GM10248 (cell line): Measurements from ENCODE around the gene TARS2.

ENCODE experiments used
- CTCF ChIA-PET: fragments of 300-600 bp; sonication (Branson Sonifier 250); formaldehyde crosslinking; extraction: SDS; loops from one replicate; lab custom pipeline; 2021; ENCODE audit warnings: antibody characterized with exemption; lab: Yijun Ruan, JAX
- POLR2A ChIA-PET: fragments of 350-650 bp; sonication (Branson Sonifier 250); formaldehyde crosslinking; extraction: SDS; loops from one replicate; lab custom pipeline; 2020; ENCODE audit warnings: antibody characterized with exemption; lab: Yijun Ruan, JAX
- DNase-seq: peaks from one replicate; pipeline ENCODE4 v3.0.0; 2012; ENCODE audit errors: extremely low spot score
- CTCF ChIP-seq: IDR thresholded peaks from 2 replicates; pipeline ENCODE4 v1.5.1; 2012; ENCODE audit warnings: mild to moderate bottlenecking, low read depth; ENCODE audit errors: extremely low read depth, missing control alignments, control extremely low read depth

TARS2 gene

GRCh38 chr1:150551784-150552127, 64.5 kb downstream of the TARS2 start:
- no peak for DNase-seq
- TF ChIP-seq CTCF, result no peak
- ChIA-PET CTCF (interaction anchor here (1.0 to 9.0 kb wide), 4 partner anchors 9 to 298 kb away, joined by 3 to 100 read pairs (median 25); partner anchors contain the start of gene TARS2), POLR2A (interaction anchor here (0.5 to 1.2 kb wide), 3 partner anchors 10 to 473 kb away, joined by 3 to 6 read pairs (median 4); no protein-coding TSS in a partner anchor)

- ChIA-PET CTCF (interaction anchor here (1.0 to 9.0 kb wide), 4 partner anchors 9 to 298 kb away, joined by 3 to 100 read pairs (median 25); partner anchors contain the start of gene TARS2), POLR2A (interaction anchor here (0.6 to 1.2 kb wide), 2 partner anchors 10 to 53 kb away, joined by 3 to 6 read pairs; no protein-coding TSS in a partner anchor)
- no peak for DNase-seq
- TF ChIP-seq CTCF, result no peak
These were observed 65.1 kb downstream of the TARS2 start for GRCh38 chr1:150552128-150552910.

GRCh38 chr1:150552911-150553289, 65.7 kb downstream of the TARS2 start:
- no peak for TF ChIP-seq CTCF
- ChIA-PET POLR2A (no interaction called here), CTCF (interaction anchor here (7.9 to 9.0 kb wide), 2 partner anchors 8 to 20 kb away, joined by 47 to 100 read pairs; no protein-coding TSS in a partner anchor)
- DNase-seq, result no peak

GRCh38 chr1:150553392-150554085, 66.3 kb downstream of the TARS2 start:
- POLR2A ChIA-PET, result no interaction called here
- CTCF ChIA-PET, result interaction anchor here (0.8 to 9.0 kb wide), 4 partner anchors 7 to 20 kb away, joined by 3 to 100 read pairs (median 25); no protein-coding TSS in a partner anchor
- no peak for DNase-seq
- no peak for TF ChIP-seq CTCF

GRCh38 chr1:150554086-150554452, 66.8 kb downstream of the TARS2 start:
- DNase-seq, result no peak
- ChIA-PET POLR2A (no interaction called here), CTCF (interaction anchor here (0.8 to 9.0 kb wide), 4 partner anchors 7 to 21 kb away, joined by 3 to 100 read pairs (median 25); no protein-coding TSS in a partner anchor)
- TF ChIP-seq CTCF, result no peak
